ENCODE measurements around the gene FBXO7.

FBXO7 gene

DNA sequence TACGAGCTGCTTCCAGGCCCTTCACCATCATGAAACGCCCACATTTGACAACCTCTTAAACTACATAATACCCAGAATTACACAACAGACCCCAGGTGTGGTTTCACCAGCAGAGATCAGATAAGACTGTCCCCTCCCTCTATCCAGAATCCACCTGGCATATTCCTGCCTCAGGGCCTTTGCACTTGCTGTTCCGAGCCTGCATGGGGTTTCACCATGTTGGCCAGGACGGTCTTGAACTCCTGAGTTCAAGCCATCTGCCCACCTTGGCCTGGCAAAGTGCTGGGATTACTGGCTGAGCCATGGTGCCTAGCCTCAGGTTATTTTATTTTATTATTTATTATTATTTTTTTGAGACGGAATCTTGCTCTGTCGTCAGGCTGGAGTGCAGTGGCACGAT lies 73.4 kb downstream of the FBXO7 start:
- TF ChIP-seq, protein P1, sequence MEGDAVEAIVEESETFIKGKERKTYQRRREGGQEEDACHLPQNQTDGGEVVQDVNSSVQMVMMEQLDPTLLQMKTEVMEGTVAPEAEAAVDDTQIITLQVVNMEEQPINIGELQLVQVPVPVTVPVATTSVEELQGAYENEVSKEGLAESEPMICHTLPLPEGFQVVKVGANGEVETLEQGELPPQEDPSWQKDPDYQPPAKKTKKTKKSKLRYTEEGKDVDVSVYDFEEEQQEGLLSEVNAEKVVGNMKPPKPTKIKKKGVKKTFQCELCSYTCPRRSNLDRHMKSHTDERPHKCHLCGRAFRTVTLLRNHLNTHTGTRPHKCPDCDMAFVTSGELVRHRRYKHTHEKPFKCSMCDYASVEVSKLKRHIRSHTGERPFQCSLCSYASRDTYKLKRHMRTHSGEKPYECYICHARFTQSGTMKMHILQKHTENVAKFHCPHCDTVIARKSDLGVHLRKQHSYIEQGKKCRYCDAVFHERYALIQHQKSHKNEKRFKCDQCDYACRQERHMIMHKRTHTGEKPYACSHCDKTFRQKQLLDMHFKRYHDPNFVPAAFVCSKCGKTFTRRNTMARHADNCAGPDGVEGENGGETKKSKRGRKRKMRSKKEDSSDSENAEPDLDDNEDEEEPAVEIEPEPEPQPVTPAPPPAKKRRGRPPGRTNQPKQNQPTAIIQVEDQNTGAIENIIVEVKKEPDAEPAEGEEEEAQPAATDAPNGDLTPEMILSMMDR (IDR thresholded peaks at IDR 0.05) = no peak
